Measurements from ENCODE around the gene PDCD1.
"Not testable (repeated sequence)": the region's sequence is repeated elsewhere in the genome, so short reads cannot be mapped to it uniquely, and the experiment has no call there.

The PDCD1 gene

DNA sequence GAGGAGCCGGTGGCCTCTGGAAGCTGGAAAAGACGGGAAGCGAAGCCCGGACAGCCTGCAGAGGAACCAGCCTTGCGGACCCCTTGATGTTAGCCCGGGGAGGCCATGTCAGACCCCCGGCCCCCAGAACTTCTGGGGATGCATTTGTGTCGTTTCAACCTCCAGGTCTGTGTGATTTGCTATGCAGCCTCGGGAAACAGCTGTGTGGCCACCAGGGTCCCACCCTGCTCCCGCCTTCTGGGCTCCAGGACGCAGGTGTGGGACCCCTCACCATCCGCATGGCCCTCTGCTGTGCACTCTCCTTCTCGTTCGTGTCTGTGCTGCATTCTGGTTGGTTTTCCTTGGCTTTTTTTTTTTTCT, 36.5 kb downstream of the PDCD1 start:
- Histone ChIP-seq H3K27me3 (ENCODE audit: control insufficient read depth, insufficient read depth, low read length) (peaks cover 9% of the 10 kb centered on the region), H3K4me1 (ENCODE audit: control insufficient read depth, insufficient read depth, low read length) (no peaks in the 10 kb centered on the region), H3K4me2 (ENCODE audit: low read length) (no peak overlapping the region), H3K9me3 (replicated peaks; ENCODE audit: low read length) (peaks cover 4% of the 10 kb centered on the region), H3K36me3 (ENCODE audit: insufficient read depth, low read length) (no peaks in the 10 kb centered on the region), H3K4me3 (ENCODE audit: low read length) (no peak overlapping the region), H3K9ac (ENCODE audit: low read depth, low read length) (no peak overlapping the region)

DNA sequence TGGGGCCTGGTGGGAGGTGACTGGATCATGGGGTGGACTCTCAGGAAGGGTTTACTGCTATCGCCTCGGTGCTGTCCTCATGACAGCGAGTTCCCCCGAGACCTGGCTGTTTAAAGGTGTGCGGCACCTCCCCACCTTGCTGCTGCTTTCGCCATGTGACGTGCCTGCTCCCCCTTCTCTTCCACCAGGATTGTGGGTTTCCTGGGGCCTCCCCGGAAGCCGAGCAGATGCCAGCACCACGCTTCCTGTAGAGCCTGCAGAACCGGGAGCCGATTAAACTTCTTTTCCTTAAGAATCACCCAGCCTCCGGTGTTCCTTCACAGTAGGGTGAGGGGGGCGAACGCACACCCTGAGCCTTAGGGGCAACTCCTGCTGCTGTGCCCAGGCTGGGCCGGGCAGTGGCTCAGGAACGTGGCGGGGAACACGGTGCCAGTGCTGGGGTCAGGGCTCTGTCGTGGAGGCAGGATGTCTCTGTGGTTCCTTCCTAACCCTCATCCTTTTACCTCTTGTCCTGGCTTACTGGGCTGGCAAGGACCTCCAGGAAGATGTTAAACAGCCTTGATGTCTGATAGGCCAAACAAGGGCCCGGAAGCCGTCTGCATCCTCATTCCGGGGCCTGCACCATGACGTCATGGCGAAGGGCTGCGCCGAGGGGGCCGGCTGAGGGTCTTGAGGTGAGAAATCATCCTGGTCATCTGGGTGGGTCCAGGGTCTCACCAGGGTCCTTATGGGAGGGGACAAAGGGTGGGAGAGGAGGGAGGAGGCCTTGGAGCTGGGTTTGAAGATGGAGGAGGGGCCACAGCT, 37.0 kb downstream of the PDCD1 start:
- peaks cover 4% of the 10 kb centered on the region for H3K27me3 ChIP-seq (ENCODE audit: control insufficient read depth, insufficient read depth, low read length)

DNA sequence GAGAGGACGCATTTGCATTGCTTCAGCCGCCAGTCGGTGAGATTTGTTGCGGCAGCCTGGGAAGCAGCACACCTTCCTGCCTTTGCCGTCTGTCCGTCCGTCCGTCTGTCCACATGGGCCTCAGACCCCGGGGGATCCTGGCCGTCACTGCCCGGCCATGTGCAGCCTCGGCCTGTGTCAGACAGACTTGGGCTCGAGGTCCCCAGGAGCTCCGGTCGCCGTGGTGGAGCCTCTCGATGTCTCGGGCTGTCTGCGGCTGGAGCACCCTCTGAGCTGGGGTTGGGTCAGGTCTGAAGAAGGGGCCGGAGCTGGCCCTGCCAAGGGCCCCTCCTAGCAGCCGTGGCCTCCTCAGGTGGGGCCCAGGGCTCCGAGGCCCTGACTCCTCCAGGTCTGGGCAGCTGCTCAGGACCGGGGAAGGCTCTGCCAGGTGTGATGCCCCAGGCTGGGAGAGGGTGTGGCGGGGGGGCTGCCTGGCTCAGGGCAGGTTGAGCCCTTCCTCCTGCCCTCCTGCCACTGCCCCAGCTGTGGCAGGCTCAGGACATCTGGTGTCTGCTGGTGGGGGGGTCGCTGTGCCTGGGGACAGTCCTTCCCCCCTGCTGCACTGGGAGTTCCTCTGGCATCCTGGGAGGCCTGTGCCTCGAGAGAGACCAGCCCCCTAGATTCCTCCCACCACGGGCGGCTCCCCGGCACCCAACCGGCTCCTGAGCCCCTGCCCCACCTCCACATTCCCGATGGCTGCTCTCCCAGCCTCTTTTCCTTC, 37.9 kb downstream of the PDCD1 start:
- Histone ChIP-seq H3K9me3 (replicated peaks; ENCODE audit: low read length) (no peaks in the 10 kb centered on the region), H3K9ac (ENCODE audit: low read depth, low read length) (no peak overlapping the region), H3K36me3 (ENCODE audit: insufficient read depth, low read length) (no peaks in the 10 kb centered on the region), H3K27me3 (ENCODE audit: control insufficient read depth, insufficient read depth, low read length) (peaks cover 4% of the 10 kb centered on the region), H3K4me1 (ENCODE audit: control insufficient read depth, insufficient read depth, low read length) (no peaks in the 10 kb centered on the region), H3K4me3 (ENCODE audit: low read length) (no peak overlapping the region), H3K4me2 (ENCODE audit: low read length) (no peak overlapping the region)

More for the DNA sequence above, 37.0 kb downstream of the PDCD1 start:
- Histone ChIP-seq H3K4me3 (ENCODE audit: low read length) (no peak overlapping the region), H3K9me3 (replicated peaks; ENCODE audit: low read length) (no peaks in the 10 kb centered on the region), H3K4me2 (ENCODE audit: low read length) (no peak overlapping the region), H3K9ac (ENCODE audit: low read depth, low read length) (no peak overlapping the region), H3K36me3 (ENCODE audit: insufficient read depth, low read length) (no peaks in the 10 kb centered on the region), H3K4me1 (ENCODE audit: control insufficient read depth, insufficient read depth, low read length) (no peaks in the 10 kb centered on the region)

DNA sequence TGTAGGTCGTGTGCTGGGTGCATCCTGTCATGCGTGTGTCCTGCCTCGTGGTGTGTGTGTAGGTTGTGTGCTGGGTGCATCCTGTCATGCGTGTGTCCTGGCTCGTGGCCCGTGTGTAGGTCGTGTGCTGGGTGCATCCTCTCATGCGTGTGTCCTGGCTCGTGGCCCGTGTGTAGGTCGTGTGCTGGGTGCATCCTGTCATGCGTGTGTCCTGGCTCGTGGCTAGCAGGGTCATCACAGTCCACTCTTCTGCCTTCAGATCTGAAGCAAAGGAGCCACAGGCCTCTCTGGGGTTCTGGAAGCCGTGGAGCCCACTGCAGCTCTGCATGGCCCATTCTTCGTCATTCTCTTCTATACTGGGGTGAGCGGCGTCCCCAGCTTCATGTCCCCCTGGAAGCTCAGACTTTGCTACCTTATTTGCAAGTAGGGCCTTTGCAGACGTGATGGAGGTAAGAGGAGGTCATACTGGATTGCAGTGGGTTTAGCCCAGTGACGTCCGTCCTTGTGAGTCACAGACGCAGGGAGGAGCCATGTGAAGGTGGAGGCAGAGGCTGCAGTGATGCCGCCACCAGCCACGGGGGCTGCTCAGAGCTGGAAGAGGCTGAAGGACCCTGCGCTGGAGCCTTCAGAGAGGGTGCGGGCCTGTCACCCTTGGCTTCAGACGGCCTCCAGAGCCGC, 38.6 kb downstream of the PDCD1 start:
- not testable (repeated sequence) for H3K27me3 ChIP-seq (ENCODE audit: control insufficient read depth, insufficient read depth, low read length); H3K9ac ChIP-seq (ENCODE audit: low read depth, low read length); H3K4me1 ChIP-seq (ENCODE audit: control insufficient read depth, insufficient read depth, low read length); H3K4me3 ChIP-seq (ENCODE audit: low read length); H3K36me3 ChIP-seq (ENCODE audit: insufficient read depth, low read length); H3K4me2 ChIP-seq (ENCODE audit: low read length); H3K9me3 ChIP-seq (replicated peaks; ENCODE audit: low read length)

DNA sequence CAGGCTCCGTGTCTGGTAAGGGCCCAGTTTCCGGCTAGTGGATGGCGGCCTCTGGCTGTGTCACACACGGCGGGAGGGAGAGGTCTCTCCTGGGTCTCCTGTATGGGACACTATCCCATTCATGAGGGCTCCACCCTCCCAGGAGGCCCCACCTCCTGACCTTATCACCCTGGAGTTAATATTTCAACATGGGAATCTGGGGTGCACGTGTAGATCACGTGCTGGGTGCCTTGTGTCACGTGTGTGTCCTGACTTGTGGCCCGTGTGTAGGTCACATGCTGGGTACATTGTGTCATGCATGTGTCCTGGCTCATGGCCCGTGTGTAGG, 39.8 kb downstream of the PDCD1 start:
- Histone ChIP-seq H3K36me3 (ENCODE audit: insufficient read depth, low read length) (no peaks in the 10 kb centered on the region), H3K4me3 (ENCODE audit: low read length) (no peak overlapping the region), H3K9ac (ENCODE audit: low read depth, low read length) (no peak overlapping the region), H3K4me1 (ENCODE audit: control insufficient read depth, insufficient read depth, low read length) (no peaks in the 10 kb centered on the region), H3K9me3 (replicated peaks; ENCODE audit: low read length) (no peaks in the 10 kb centered on the region), H3K27me3 (ENCODE audit: control insufficient read depth, insufficient read depth, low read length) (peaks cover 4% of the 10 kb centered on the region), H3K4me2 (ENCODE audit: low read length) (no peak overlapping the region)

DNA sequence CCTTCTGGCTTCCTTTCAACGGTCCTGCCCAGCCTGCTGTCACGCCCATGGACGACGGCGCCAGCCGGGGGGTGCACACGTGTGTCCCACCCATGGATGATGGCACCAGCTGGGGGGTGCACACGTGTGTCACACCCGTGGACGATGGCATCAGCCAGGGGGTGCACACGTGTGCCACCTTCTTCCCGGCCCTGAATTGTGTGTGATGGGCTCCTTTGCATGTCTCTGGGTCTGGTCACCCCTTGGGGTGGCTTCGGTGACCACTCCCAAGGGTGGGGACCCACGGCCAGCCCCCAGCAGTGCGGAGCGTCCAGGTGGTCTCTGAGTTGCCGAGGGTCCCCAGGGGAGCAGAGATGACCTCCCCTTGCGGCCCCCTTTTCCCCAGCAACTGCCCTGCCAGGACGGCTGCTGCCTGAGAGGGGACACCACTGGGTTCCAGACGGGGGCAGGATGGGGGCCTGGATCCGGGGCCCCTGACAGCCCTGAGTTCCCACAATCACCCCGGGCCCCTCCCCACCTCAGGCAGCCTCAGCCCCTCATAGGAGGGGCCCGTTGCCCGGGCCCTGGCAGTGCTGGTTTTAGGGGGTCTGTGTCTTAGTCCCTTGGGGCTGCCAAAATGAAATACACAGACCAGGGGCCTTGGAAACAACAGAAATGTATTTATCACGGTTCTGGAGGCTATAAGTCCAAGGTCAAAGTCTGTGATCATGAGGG, 40.3 kb downstream of the PDCD1 start:
- Histone ChIP-seq H3K9ac (ENCODE audit: low read depth, low read length) (no peak overlapping the region), H3K36me3 (ENCODE audit: insufficient read depth, low read length) (no peaks in the 10 kb centered on the region), H3K4me1 (ENCODE audit: control insufficient read depth, insufficient read depth, low read length) (no peaks in the 10 kb centered on the region), H3K9me3 (replicated peaks; ENCODE audit: low read length) (no peaks in the 10 kb centered on the region), H3K27me3 (ENCODE audit: control insufficient read depth, insufficient read depth, low read length) (peaks cover 5% of the 10 kb centered on the region), H3K4me2 (ENCODE audit: low read length) (no peak overlapping the region), H3K4me3 (ENCODE audit: low read length) (no peak overlapping the region)

DNA sequence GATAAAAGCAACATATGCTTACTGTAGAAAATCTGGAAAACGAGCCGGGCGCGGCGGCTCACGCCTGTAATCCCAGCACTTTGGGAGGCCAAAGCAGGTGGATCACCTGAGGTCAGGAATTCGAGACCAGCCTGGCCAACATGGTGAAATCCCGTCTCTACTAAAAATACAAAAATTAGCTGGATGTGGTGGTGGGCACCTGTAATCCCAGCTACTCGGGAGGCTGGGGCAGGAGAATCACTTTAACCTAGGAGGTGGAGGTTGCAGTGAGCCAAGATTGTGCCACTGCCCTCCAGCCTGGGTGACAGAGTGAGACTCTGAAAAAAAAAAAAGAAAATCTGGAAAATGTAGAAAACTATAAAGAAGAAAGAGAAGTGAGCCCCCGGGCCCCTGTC, 40.9 kb downstream of the PDCD1 start:
- H3K4me2 ChIP-seq (ENCODE audit: low read length); H3K27me3 ChIP-seq (ENCODE audit: control insufficient read depth, insufficient read depth, low read length); H3K36me3 ChIP-seq (ENCODE audit: insufficient read depth, low read length); H3K9ac ChIP-seq (ENCODE audit: low read depth, low read length); H3K4me3 ChIP-seq (ENCODE audit: low read length); H3K4me1 ChIP-seq (ENCODE audit: control insufficient read depth, insufficient read depth, low read length); H3K9me3 ChIP-seq (replicated peaks; ENCODE audit: low read length): not testable (repeated sequence)

DNA sequence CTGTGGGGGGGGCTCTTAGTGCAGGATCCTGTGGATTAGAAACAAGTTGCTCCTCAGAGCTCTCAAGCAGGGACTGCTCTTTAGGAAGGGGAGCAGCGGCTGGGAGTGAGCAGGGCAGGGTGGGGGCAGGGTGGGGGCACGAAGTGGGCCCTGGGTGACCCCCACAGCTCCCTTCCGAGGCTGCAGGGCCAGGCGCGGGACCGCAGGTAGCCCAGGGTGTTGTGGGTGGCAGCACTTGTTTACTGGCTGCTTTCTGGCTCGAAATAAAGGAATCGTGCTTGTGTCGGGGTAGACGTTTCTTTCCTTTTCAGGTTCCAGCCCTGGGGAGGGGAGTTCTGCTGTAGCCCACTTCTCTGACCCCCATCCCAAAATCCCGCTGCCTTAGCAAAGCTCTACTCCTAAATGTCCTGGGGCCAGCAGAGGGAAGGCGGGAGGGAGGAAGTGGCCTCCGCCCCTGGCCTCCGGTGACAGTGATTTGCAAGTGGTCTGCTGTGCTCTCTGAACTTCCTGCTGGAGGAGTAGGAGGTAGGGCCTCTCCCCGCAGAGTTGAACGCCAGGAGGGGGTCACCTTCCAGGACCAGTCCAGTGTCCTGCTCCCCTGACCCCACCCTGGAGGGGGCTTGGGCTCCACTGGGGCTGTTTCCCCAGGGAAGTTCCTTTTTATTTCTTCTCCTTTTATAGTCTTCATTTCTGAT, 41.4 kb downstream of the PDCD1 start:
- Histone ChIP-seq H3K27me3 (ENCODE audit: control insufficient read depth, insufficient read depth, low read length) (peaks cover 15% of the 10 kb centered on the region), H3K9me3 (replicated peaks; ENCODE audit: low read length) (no peaks in the 10 kb centered on the region), H3K4me2 (ENCODE audit: low read length) (no peak overlapping the region), H3K4me3 (ENCODE audit: low read length) (no peak overlapping the region), H3K36me3 (ENCODE audit: insufficient read depth, low read length) (no peaks in the 10 kb centered on the region), H3K9ac (ENCODE audit: low read depth, low read length) (no peak overlapping the region), H3K4me1 (ENCODE audit: control insufficient read depth, insufficient read depth, low read length) (no peaks in the 10 kb centered on the region)

DNA sequence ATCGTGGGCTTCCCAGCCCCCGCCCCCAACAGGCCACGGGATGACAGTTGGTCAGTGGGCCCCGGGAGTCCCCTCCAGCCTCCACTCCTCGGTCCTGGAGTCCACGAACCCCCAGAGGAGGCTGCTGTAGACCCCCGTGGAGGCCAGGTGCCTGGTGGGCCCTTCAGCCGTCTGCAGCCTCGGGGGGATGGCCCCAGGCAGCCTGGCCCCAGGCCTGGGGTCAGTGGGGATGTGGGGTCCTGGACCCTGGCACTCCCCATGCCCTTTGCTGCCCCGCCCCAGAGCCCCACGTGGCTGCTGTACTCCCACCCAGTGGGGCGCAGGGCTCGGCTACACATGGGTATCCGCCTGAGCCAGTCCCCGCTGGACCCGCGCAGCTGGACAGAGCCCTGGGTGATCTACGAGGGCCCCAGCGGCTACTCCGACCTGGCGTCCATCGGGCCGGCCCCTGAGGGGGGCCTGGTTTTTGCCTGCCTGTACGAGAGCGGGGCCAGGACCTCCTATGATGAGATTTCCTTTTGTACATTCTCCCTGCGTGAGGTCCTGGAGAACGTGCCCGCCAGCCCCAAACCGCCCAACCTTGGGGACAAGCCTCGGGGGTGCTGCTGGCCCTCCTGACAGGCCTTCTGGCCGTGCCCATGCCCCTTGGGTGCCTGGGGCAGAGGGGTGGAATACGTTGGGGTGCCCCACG, 42.1 kb downstream of the PDCD1 start:
- Histone ChIP-seq H3K4me1 (ENCODE audit: control insufficient read depth, insufficient read depth, low read length) (no peaks in the 10 kb centered on the region), H3K27me3 (ENCODE audit: control insufficient read depth, insufficient read depth, low read length) (peaks cover 18% of the 10 kb centered on the region), H3K4me2 (ENCODE audit: low read length) (no peak overlapping the region), H3K4me3 (ENCODE audit: low read length) (no peak overlapping the region), H3K9me3 (replicated peaks; ENCODE audit: low read length) (no peaks in the 10 kb centered on the region), H3K9ac (ENCODE audit: low read depth, low read length) (no peak overlapping the region), H3K36me3 (ENCODE audit: insufficient read depth, low read length) (no peaks in the 10 kb centered on the region)

DNA sequence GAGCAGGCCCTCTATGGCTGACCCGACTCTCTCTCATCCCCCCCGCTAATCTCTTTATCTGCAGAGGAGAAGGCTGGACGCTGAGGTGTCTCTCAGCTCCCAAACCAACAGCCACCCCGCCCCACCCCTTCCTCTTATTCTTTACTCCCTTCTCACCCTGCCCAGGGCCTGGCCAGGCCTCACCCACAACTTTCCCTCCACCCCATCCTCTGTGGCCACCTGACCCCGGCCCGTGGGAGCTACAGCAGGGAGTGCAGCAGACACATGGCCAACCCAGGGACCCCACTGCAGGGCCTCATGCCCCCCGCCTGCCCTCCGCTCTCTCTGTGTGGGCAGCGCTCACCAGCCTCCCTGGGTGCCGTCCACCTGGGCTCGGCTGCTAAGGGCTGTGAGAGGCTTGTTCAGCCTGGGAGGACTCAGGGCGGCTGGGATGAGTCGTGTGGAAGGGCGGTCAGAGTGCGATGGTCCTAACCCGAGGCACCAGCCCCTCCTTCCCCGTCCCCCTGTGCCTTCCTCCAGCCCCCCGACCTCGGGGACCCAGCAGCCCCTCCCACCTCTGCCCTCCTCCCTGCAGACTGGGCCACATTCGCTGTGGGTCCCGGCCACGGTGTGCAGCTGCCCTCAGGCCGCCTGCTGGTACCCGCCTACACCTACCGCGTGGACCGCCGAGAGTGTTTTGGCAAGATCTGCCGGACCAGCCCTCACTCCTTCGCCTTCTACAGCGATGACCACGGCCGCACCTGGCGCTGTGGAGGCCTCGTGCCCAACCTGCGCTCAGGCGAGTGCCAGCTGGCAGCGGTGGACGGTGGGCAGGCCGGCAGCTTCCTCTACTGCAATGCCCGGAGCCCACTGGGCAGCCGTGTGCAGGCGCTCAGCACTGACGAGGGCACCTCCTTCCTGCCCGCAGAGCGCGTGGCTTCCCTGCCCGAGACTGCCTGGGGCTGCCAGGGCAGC, 42.9 kb downstream of the PDCD1 start:
- H3K27me3 ChIP-seq (ENCODE audit: control insufficient read depth, insufficient read depth, low read length) = peaks cover 26% of the 10 kb centered on the region
- no peak overlapping the region for H3K9ac ChIP-seq (ENCODE audit: low read depth, low read length)

More for the DNA sequence above, 42.9 kb downstream of the PDCD1 start:
- Histone ChIP-seq H3K9me3 (replicated peaks; ENCODE audit: low read length) (no peaks in the 10 kb centered on the region), H3K4me2 (ENCODE audit: low read length) (no peak overlapping the region), H3K4me3 (ENCODE audit: low read length) (no peak overlapping the region), H3K4me1 (ENCODE audit: control insufficient read depth, insufficient read depth, low read length) (no peaks in the 10 kb centered on the region), H3K36me3 (ENCODE audit: insufficient read depth, low read length) (no peaks in the 10 kb centered on the region)

Measured in skeletal muscle satellite cell (primary cell).